H4 (cell line): ENCODE measurements around the gene PRMT7. TPM values are rescaled to one million over a fixed set of nuclear protein-coding genes. Genes with fewer than 3 reads are reported as not detected.
A peak's percentile ranks its signal among the peaks of the same experiment; 100 is the strongest.

ENCODE experiments used
- DNase-seq: peaks from one replicate; pipeline ENCODE4 v3.0.0-alpha.2; 2015; ENCODE audit warnings: low spot score
- total RNA-seq: library from RNA; depleted of rRNA; stranded (reverse); fragments of >200 nt; shearing (Covaris generic); gene quantifications from 2 replicates; pipeline ENCODE4 v1.2.3, GENCODE V29; 2014; rRNA removed

Gene PRMT7
- total RNA-seq, 1 experiment from 2014 or later, result 37.5 TPM

- no peak for DNase-seq
Measured at GRCh38 chr16:68395167-68395786, 84.5 kb downstream of the PRMT7 start.

GRCh38 chr16:68395815-68396214, 85.0 kb downstream of the PRMT7 start:
- no peak for DNase-seq

- peak; percentile 31 for DNase-seq
Measured at GRCh38 chr16:68396481-68396880, 85.7 kb downstream of the PRMT7 start.

- no peak for DNase-seq
Measured at GRCh38 chr16:68397710-68398201, 86.9 kb downstream of the PRMT7 start.

GRCh38 chr16:68399456-68399855, 88.6 kb downstream of the PRMT7 start:
- no peak for DNase-seq

- DNase-seq, result no peak
Measured at GRCh38 chr16:68400083-68400923, 89.5 kb downstream of the PRMT7 start.

GRCh38 chr16:68400924-68401460, 90.2 kb downstream of the PRMT7 start:
- no peak for DNase-seq

GRCh38 chr16:68401871-68402747, 91.3 kb downstream of the PRMT7 start:
- DNase-seq, result no peak

- no peak for DNase-seq
Measured at GRCh38 chr16:68402748-68403040, 91.9 kb downstream of the PRMT7 start.

GRCh38 chr16:68403177-68403576, 92.4 kb downstream of the PRMT7 start:
- DNase-seq, result no peak

GRCh38 chr16:68403704-68404103, 92.9 kb downstream of the PRMT7 start:
- DNase-seq, result no peak

- DNase-seq, result no peak
Measured at GRCh38 chr16:68404736-68405345, 94.0 kb downstream of the PRMT7 start.

- DNase-seq, result no peak
Measured at GRCh38 chr16:68406458-68407152, 95.8 kb downstream of the PRMT7 start.

Other genes starting within 250 kb of the PRMT7 start
- gene NFATC3, start 225.6 kb upstream of the PRMT7 start, total RNA-seq, result 22.3 and 24.9 TPM in 2 replicates
- gene ESRP2, start 74.9 kb upstream of the PRMT7 start, total RNA-seq, result 0.21 TPM in 1 of 2 replicates, not detected in the other
- gene PLA2G15, start 65.6 kb upstream of the PRMT7 start, total RNA-seq, result 14.8 and 22.1 TPM in 2 replicates
- gene SLC7A6, start 46.5 kb upstream of the PRMT7 start, total RNA-seq, result 16.7 and 20.7 TPM in 2 replicates
- gene SLC7A6OS, start 73 bp upstream of the PRMT7 start, total RNA-seq, result 7.3 and 8.1 TPM in 2 replicates
- not detected in 2 replicates for gene SMPD3, start 137.5 kb downstream of the PRMT7 start, total RNA-seq
- 7.2 and 9.6 TPM in 2 replicates for gene ZFP90, start 228.3 kb downstream of the PRMT7 start, total RNA-seq